Measurements from ENCODE around the gene DMGDH. TPM values are rescaled to one million over a fixed set of nuclear protein-coding genes. Genes with fewer than 3 reads are reported as not detected.

DMGDH gene
- total and polyA plus RNA-seq, 2 donors (not counting 3 experiments of a cell fraction or from before 2014, with no cell fraction given): 0.11 TPM; not detected in 1

DNA sequence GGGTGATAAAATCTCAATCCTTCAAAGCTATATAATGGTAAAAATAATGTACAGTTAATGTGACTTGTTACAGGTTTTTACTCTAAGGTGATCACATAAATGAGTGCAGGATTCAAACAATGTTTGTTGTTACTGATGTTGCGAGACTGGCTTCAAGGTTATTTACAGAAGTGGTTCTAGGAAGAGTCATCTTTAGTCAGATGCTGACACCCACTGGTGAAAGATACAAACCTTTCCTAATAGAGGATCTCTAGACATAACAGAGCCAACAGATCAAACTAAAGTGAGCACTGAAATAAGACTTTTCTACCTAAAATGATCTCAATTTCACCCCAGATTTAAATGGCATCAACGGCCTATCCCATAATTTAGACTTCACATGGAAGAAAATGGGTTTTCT lies 104.6 kb downstream of the DMGDH start:
- dilution Hi-C loops (cut with MboI; ENCODE audit: extremely low pct_ligation_motif_present, low sequenced_read_pairs) (no loop called here), intact Hi-C loops (cut with micrococcal nuclease) (loop anchor here (1.0 to 10.0 kb wide), 3 partner anchors 65 to 498 kb away; no protein-coding TSS in a partner anchor)
- Histone ChIP-seq H4K20me1 (replicated peaks; ENCODE audit: control insufficient read depth, extremely low read depth, insufficient read depth, low read length) (no peaks in the 10 kb centered on the region), H3K9me3 (replicated peaks; ENCODE audit: control insufficient read depth, insufficient read depth, low read length) (no peaks in the 10 kb centered on the region), H3K27ac (ENCODE audit: insufficient read depth, low read depth, low read length) (no peak overlapping the region), H2AFZ (ENCODE audit: low read depth, low read length) (no peak overlapping the region), H3K4me1 (ENCODE audit: control insufficient read depth, extremely low read depth, insufficient read depth, low read length) (no peaks in the 10 kb centered on the region), H3K4me3 (replicated peaks in 1 of 3; ENCODE audit: insufficient read depth in 1 of 3, low read depth in 1 of 3, low read length in 3 of 3) (no peak overlapping the region), H3K79me2 (ENCODE audit: control insufficient read depth, insufficient read depth, low read length) (no peaks in the 10 kb centered on the region), H3K9ac (replicated peaks; ENCODE audit: extremely low read depth, insufficient read depth, low read length) (no peak overlapping the region), H3K36me3 (ENCODE audit: control insufficient read depth in 2 of 2, extremely low read depth in 1 of 2, insufficient read depth in 2 of 2, low read length in 2 of 2) (no peaks in the 10 kb centered on the region), H3K4me2 (ENCODE audit: insufficient read depth, low read length) (no peak overlapping the region), H3K27me3 (ENCODE audit: control insufficient read depth in 2 of 2, insufficient read depth in 2 of 2, low read length in 2 of 2) (no peaks in the 10 kb centered on the region), H3K9me1 (replicated peaks; ENCODE audit: control insufficient read depth, extremely low read depth, insufficient read depth, low read length) (no peaks in the 10 kb centered on the region)
- FAIRE-seq (peak; percentile 75), DNase-seq (ENCODE audit: low read depth, low spot score) (peak; percentile 79)
- POLR2A ChIA-PET: no interaction called here
- TF ChIP-seq FOS (IDR thresholded peaks at IDR 0.05; ENCODE audit: borderline replicate concordance, insufficient read depth, low read length): no peak
- TF ChIP-seq, protein P1, sequence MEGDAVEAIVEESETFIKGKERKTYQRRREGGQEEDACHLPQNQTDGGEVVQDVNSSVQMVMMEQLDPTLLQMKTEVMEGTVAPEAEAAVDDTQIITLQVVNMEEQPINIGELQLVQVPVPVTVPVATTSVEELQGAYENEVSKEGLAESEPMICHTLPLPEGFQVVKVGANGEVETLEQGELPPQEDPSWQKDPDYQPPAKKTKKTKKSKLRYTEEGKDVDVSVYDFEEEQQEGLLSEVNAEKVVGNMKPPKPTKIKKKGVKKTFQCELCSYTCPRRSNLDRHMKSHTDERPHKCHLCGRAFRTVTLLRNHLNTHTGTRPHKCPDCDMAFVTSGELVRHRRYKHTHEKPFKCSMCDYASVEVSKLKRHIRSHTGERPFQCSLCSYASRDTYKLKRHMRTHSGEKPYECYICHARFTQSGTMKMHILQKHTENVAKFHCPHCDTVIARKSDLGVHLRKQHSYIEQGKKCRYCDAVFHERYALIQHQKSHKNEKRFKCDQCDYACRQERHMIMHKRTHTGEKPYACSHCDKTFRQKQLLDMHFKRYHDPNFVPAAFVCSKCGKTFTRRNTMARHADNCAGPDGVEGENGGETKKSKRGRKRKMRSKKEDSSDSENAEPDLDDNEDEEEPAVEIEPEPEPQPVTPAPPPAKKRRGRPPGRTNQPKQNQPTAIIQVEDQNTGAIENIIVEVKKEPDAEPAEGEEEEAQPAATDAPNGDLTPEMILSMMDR (IDR thresholded peaks at IDR 0.05; ENCODE audit: extremely low read depth in 1 of 2, insufficient read depth in 1 of 2, low read depth in 1 of 2, low read length in 2 of 2): peak in 1 of 2 donors; percentile 18
- CTCF ChIA-PET: interaction anchor here (0.7 to 8.9 kb wide), 19 partner anchors 8 to 664 kb away, joined by 3 to 133 read pairs (median 4); no protein-coding TSS in a partner anchor
- no TSS peak for BruUV-seq (replicated peaks)

DNA sequence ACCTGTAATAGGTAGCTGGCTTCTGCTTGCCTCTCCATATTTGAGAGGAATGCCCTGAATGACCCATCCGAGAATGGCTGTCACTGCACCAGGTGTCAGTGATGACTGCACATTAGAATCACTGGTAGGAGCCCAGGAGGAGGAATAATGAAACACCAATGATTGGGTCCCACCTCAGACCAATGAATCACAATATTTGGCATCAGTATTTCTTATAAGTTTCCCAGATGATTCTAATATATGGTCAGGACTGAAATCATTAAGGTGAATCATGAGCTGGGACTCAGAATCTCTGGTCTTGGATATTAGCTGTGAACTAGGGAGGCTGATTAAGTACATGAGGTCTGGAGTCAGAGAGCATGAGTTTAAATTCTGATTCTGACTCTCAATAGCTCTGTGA lies 107.7 kb downstream of the DMGDH start:
- no peak overlapping the region for H3K27ac ChIP-seq (ENCODE audit: insufficient read depth, low read depth, low read length)
- no peak for DNase-seq (ENCODE audit: low read depth, low spot score)
- intact Hi-C loops (cut with micrococcal nuclease) (loop anchor here (5.0 to 10.0 kb wide), 2 partner anchors 427 to 494 kb away; no protein-coding TSS in a partner anchor), dilution Hi-C loops (cut with MboI; ENCODE audit: extremely low pct_ligation_motif_present, low sequenced_read_pairs) (no loop called here)
- BruUV-seq (replicated peaks): no TSS peak
- FAIRE-seq: no peak
- no peak overlapping the region for H3K9ac ChIP-seq (replicated peaks; ENCODE audit: extremely low read depth, insufficient read depth, low read length)
- no peaks in the 10 kb centered on the region for H3K9me1 ChIP-seq (replicated peaks; ENCODE audit: control insufficient read depth, extremely low read depth, insufficient read depth, low read length)
- H3K27me3 ChIP-seq (ENCODE audit: control insufficient read depth in 2 of 2, insufficient read depth in 2 of 2, low read length in 2 of 2): no peaks in the 10 kb centered on the region
- CTCF ChIA-PET: interaction anchor here (0.7 to 8.9 kb wide), 3 partner anchors 63 to 641 kb away, joined by 3 to 133 read pairs (median 4); no protein-coding TSS in a partner anchor
- no peaks in the 10 kb centered on the region for H3K79me2 ChIP-seq (ENCODE audit: control insufficient read depth, insufficient read depth, low read length)
- POLR2A ChIA-PET: no interaction called here
- H3K36me3 ChIP-seq (ENCODE audit: control insufficient read depth in 2 of 2, extremely low read depth in 1 of 2, insufficient read depth in 2 of 2, low read length in 2 of 2): no peaks in the 10 kb centered on the region
- H3K4me1 ChIP-seq (ENCODE audit: control insufficient read depth, extremely low read depth, insufficient read depth, low read length): no peaks in the 10 kb centered on the region
- no peak for TF ChIP-seq EZH2 (IDR thresholded peaks at IDR 0.05; ENCODE audit: borderline replicate concordance, low read depth, low read length, severe bottlenecking)
- no peak for TF ChIP-seq JUN (IDR thresholded peaks at IDR 0.05; ENCODE audit: borderline replicate concordance, insufficient read depth, insufficient read length, low read depth)
- no peak for TF ChIP-seq GATA2 (IDR thresholded peaks at IDR 0.05; ENCODE audit: insufficient read depth, insufficient read length, low read depth, low read length)
- TF ChIP-seq, protein P2, sequence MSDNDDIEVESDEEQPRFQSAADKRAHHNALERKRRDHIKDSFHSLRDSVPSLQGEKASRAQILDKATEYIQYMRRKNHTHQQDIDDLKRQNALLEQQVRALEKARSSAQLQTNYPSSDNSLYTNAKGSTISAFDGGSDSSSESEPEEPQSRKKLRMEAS (IDR thresholded peaks at IDR 0.05; ENCODE audit: insufficient read depth, insufficient read length): no peak
- no peak for TF ChIP-seq POLR2AphosphoS5 (IDR thresholded peaks at IDR 0.05; ENCODE audit: insufficient read depth, low read depth, low read length)
- TF ChIP-seq, protein P1 (IDR thresholded peaks at IDR 0.05; ENCODE audit: extremely low read depth in 1 of 2, insufficient read depth in 1 of 2, low read depth in 1 of 2, low read length in 2 of 2): no peak
- no peak for TF ChIP-seq POLR2A (IDR thresholded peaks at IDR 0.05; ENCODE audit: low read depth, low read length)
- no peak for TF ChIP-seq MYC (IDR thresholded peaks at IDR 0.05; ENCODE audit: low read depth, low read length)
- no peak for TF ChIP-seq FOS (IDR thresholded peaks at IDR 0.05; ENCODE audit: borderline replicate concordance, insufficient read depth, low read length)
- no peak overlapping the region for H2AFZ ChIP-seq (ENCODE audit: low read depth, low read length)
- no peaks in the 10 kb centered on the region for H3K9me3 ChIP-seq (replicated peaks; ENCODE audit: control insufficient read depth, insufficient read depth, low read length)
- no peak overlapping the region for H3K4me3 ChIP-seq (replicated peaks in 1 of 3; ENCODE audit: insufficient read depth in 1 of 3, low read depth in 1 of 3, low read length in 3 of 3)
- H3K4me2 ChIP-seq (ENCODE audit: insufficient read depth, low read length): no peak overlapping the region
- no peaks in the 10 kb centered on the region for H4K20me1 ChIP-seq (replicated peaks; ENCODE audit: control insufficient read depth, extremely low read depth, insufficient read depth, low read length)
